ENCODE data around the gene ASB14.
"Not testable (repeated sequence)": the region's sequence is repeated elsewhere in the genome, so short reads cannot be mapped to it uniquely, and the experiment has no call there.

The ASB14 gene

DNA sequence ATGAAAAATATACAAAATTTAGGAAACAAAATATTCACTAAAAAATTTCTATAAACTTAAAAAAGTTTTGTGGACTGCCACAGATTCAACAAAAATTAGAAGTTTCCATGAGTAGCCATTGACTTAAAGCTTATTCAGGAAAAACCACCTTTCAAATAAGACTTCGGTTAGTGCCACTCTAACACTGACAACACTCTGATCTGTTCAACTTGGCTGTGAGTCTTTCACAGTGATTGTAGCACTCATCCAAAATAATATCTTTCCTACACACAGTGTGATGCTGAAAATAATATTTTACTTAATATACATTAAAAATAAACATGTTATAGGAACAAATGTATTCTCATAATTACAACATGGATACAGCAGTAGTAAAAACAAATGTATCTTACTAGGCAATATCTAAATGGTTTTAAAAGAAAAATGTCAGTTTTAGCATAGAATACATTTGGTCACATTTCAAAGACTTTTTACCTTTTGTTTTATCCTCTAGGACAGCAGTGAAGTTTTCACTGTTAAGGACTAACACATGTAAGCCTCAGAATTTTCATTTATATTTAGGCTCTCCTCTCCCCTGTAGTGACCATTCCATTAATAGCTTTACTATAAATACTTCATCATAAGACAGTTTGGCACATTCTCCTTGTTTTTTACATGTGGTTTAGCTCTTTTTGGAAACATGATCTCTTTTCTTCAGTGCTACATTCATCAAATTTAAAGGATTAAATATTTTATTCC, at the start of gene ASB14:
TSS of gene ASB14 (minus strand) at position 527 of the 738 bp plus-strand sequence. CDS start 652 bp downstream, outside the sequence.
- no peak for DNase-seq

DNA sequence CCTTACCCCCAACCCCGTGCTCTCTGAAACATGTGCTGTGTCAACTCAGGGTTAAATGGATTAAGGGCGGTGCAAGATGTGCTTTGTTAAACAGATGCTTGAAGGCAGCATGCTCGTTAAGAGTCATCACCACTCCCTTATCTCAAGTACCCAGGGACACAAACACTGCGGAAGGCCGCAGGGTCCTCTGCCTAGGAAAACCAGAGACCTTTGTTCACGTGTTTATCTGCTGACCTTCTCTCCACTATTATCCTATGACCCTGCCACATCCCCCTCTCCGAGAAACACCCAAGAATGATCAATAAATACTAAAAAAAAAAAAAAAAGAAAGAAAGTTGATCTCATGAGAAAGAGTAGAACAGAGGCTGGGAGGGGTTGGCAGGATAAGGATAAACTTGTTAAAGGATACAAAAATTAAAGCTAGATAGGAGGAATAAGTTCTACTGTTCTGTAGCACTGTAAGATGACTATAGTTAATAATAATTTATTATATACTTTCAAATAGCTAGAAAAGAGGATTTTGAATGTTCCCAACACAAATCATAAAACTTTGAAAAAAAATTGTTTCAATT, 46.7 kb upstream of the ASB14 start:
- not testable (repeated sequence) for DNase-seq

GRCh38 chr3:57338272-57339070, 46.0 kb upstream of the ASB14 start:
- DNase-seq: not testable (repeated sequence)

- DNase-seq: no peak
Measured at GRCh38 chr3:57335283-57335938, 42.9 kb upstream of the ASB14 start.

DNA sequence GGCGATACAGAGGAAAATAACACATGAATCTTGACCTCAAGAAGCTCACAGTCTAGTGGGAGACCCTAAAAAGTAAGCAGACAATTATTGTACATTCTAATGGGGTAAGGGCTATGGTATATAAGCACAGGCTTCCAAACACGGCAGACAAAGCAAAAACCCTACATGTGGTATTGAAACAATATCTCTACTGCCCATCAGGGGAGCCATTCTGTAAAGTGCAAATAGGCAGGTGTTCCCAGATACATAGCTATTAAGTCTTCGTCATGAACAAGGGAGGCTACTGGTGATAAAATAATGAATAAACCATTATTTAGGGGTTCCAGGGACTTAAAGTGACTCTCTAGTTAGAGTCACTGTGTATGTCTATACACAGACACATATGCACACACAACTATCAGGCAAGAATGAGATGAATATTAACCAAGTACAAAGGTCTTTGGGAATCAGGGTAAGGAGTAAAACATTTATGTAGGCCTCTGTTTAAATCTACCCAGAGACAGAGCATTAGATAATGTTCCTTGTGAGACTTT, 38.7 kb upstream of the ASB14 start:
- DNase-seq: peak; percentile 41 to 83

- DNase-seq: not testable (repeated sequence)
Measured at GRCh38 chr3:57326498-57326897, 34.0 kb upstream of the ASB14 start.

GRCh38 chr3:57314204-57314603, 21.7 kb upstream of the ASB14 start:
- no peak for DNase-seq

- DNase-seq: no peak
Measured at GRCh38 chr3:57309769-57310360, 17.4 kb upstream of the ASB14 start.

DNA sequence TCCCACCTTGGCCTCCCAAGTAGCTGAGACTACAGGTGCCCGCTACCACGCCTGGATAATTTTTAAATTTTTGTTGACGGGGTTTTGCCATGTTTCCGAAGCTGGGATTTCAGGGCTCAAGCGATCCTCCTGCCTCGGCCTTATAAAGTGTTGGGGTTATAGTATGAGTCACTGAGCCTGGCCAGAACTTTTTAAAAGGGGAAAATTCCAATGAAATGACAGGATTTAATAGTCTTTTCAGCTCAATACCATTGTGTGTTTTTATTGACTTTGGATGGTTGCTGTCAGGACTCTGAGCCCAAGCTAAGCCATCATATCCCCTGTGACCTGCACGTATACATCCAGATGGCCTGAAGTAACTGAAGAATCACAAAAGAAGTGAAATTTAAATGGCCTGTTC, 11.0 kb upstream of the ASB14 start:
- DNase-seq: not testable (repeated sequence)

DNA sequence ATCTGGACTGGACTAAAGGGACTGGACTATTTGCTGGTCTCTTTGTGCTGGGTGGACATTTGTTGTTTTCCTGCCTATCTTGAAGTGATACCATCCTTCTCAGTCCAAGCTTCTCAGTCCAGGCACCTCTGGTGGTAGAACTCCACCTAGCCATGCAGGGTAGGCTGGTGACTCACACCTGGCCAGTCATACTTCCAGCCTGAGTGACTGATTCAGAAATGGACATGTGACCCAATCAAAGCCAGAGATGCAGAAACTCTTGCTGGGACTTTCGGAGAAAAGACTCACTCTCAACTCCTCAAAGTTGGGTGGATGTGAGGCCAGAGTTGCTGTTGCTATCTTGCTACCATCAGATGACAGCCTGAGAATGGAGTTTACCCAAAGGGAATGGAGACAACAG, 5.6 kb upstream of the ASB14 start:
- no peak for DNase-seq

GRCh38 chr3:57292897-57293526, 527 bp upstream of the ASB14 start:
- DNase-seq: no peak

- no peak for DNase-seq
Measured at GRCh38 chr3:57288403-57288802, 4.1 kb downstream of the ASB14 start.

GRCh38 chr3:57287205-57287604, 5.3 kb downstream of the ASB14 start:
- no peak for DNase-seq

DNA sequence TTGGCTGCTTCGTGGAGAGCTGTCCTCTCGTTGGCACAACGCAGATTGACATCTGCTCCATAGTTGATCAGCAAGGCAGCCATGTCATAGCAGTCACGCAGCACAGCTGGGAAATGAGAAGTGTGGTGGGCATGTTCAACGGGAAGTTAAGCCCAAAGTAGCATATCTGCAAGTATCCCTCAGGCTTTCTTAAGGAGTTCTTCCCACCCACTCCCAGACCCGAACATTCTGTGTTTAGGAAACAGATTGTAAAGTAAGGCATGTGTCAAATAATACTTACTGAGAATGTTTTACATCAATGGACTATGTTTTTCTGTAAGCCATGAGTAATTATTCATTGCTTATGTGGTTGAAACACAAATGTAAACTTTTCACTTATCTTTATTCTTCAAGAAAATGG, 9.2 kb downstream of the ASB14 start:
- no peak for DNase-seq

DNA sequence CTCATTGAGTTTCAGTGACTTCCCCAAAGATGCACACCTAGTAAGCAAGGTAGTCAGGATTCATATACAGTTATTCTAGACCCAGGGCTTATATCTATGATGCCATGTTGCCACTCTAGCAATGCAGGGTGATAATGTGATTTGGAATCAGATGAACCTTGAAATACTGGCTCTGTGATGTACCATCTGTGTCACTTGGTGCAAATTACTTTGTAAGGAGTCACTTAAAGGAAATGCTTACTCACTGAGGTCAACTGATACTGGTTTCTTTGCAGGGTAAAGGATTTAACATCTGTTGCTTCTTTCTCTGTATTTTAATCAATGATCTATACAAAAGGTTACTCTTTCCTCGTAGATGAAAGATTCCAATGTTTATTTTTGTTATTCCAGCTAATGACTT, 10.8 kb downstream of the ASB14 start:
- no peak for DNase-seq

DNA sequence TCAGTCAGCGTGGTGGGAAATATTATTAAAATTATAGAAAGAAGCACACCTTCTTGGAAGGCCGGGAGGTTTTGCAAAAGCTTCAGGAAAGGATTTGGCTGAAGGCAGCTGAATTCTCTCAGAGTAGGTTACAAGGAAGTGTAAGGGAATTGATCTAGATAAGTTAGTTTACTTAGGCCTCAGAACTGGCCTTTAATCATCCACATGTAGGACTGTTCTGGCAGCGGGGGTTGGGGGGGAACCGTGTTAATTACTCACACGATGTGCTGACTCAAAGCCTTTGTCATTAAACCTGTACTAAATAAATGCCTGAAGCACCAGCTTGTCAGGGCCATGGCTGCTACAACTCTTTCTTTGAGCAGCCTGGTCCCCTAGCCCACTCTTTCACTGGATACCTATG, 12.8 kb downstream of the ASB14 start:
- no peak for DNase-seq

GRCh38 chr3:57278237-57278636, 14.2 kb downstream of the ASB14 start:
- DNase-seq: no peak

DNA sequence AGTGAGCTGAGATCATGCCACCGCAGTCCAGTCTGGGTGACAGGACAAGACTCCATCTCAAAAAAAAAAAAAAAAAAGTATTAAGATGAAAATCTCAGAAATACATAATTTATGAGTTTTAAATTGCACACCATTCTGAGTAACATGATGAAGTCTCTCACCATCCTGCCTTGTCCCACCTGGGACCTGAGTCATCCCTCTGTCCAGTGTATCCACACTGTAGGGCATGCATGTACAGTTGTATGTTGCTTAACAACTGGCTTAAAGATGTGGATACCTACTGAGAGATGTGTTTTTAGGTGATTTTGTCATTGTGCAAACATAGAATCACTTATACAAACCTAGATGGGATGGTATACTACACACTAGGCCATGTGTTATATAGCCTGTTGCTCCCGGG, 17.1 kb downstream of the ASB14 start:
- no peak for DNase-seq

GRCh38 chr3:57274845-57275244, 17.6 kb downstream of the ASB14 start:
- DNase-seq: no peak

DNA sequence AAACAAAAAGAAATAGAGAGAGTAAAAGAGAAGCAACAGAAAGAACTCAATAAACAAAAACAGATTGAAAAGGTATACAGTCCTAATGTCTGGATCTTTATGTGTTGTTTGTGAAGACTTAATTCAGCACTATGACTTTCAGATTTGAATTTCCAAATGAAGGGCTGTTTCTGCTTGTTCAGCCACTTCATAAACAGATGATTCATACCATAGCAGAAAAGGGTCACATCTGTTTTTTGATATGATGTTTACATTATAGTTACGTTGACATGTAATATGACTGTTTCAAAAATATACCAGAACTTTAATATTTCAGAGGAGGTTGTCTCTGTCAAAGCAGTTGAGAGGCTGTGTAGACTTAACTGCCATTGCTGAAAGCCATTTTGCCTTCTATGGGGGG, 24.1 kb downstream of the ASB14 start:
- no peak for DNase-seq

GRCh38 chr3:57261929-57262328, 30.6 kb downstream of the ASB14 start:
- DNase-seq: no peak

GRCh38 chr3:57261119-57261518, 31.4 kb downstream of the ASB14 start:
- DNase-seq: no peak

Data from NCI-H2081 (cell line).